Left forelimb (tissue), 1 donor: ENCODE results near the gene PPP1R26.
"Not testable (repeated sequence)": the region's sequence is repeated elsewhere in the genome, so short reads cannot be mapped to it uniquely, and the experiment has no call there.

Experiments
- DNase-seq: peaks from one replicate; pipeline ENCODE4 v3.0.0-alpha.2; 2018; ENCODE audit warnings: low spot score

The PPP1R26 gene

GRCh38 chr9:135521608-135522095 is 42.1 kb downstream of the PPP1R26 start:
- DNase-seq, result no peak

- DNase-seq, result no peak
Measured at GRCh38 chr9:135522137-135522877, 42.7 kb downstream of the PPP1R26 start.

GRCh38 chr9:135522931-135523330 is 43.3 kb downstream of the PPP1R26 start:
- no peak for DNase-seq

GRCh38 chr9:135523521-135524129 is 44.0 kb downstream of the PPP1R26 start:
- no peak for DNase-seq

GRCh38 chr9:135524130-135524861 is 44.7 kb downstream of the PPP1R26 start:
- DNase-seq, result no peak

GRCh38 chr9:135525241-135526088 is 45.9 kb downstream of the PPP1R26 start:
- DNase-seq, result no peak

- no peak for DNase-seq
Measured at GRCh38 chr9:135526089-135526729, 46.6 kb downstream of the PPP1R26 start.

- DNase-seq, result no peak
Measured at GRCh38 chr9:135526730-135527571, 47.4 kb downstream of the PPP1R26 start.

- not testable (repeated sequence) for DNase-seq
Measured at GRCh38 chr9:135528842-135529435, 49.4 kb downstream of the PPP1R26 start.

GRCh38 chr9:135530146-135530545 is 50.6 kb downstream of the PPP1R26 start:
- no peak for DNase-seq

GRCh38 chr9:135531096-135531495 is 51.5 kb downstream of the PPP1R26 start:
- DNase-seq, result no peak

- DNase-seq, result no peak
Measured at GRCh38 chr9:135533113-135533512, 53.5 kb downstream of the PPP1R26 start.

- DNase-seq, result no peak
Measured at GRCh38 chr9:135533674-135534073, 54.1 kb downstream of the PPP1R26 start.

GRCh38 chr9:135534192-135534711 is 54.7 kb downstream of the PPP1R26 start:
- not testable (repeated sequence) for DNase-seq

- DNase-seq, result not testable (repeated sequence)
Measured at GRCh38 chr9:135534826-135535225, 55.2 kb downstream of the PPP1R26 start.

GRCh38 chr9:135535631-135536030 is 56.0 kb downstream of the PPP1R26 start:
- DNase-seq, result not testable (repeated sequence)

- DNase-seq, result no peak
Measured at GRCh38 chr9:135536216-135536615, 56.6 kb downstream of the PPP1R26 start.
